T-helper 1 cell treated with Interleukin-12 subunit alpha and Interleukin-12 subunit beta and Interleukin-4 antibody, amounts not matched to agents 30 ng/mL and 1 ng/mL, for 36 hours (primary cell): ENCODE measurements around the gene ZNF615. TPM values are rescaled to one million over a fixed set of nuclear protein-coding genes. Genes with fewer than 3 reads are reported as not detected.
"Not testable (repeated sequence)": the region's sequence is repeated elsewhere in the genome, so short reads cannot be mapped to it uniquely, and the experiment has no call there.

Experiments
- intact Hi-C: fragments of 100-400 bp; cut with micrococcal nuclease; formaldehyde crosslinking; loops from one replicate; pipeline ENCODE4 v1.15.1; 2024
- total RNA-seq: library from RNA; stranded (reverse); gene quantifications from 2 replicates; pipeline ENCODE4 v1.2.3, GENCODE V29; 2022

The ZNF615 gene
- total RNA-seq, 1 donor from 2014 or later: 9.4 TPM

- intact Hi-C loops: not testable (repeated sequence)
These were observed 27.1 kb downstream of the ZNF615 start for GRCh38 chr19:51980926-51981325.

DNA sequence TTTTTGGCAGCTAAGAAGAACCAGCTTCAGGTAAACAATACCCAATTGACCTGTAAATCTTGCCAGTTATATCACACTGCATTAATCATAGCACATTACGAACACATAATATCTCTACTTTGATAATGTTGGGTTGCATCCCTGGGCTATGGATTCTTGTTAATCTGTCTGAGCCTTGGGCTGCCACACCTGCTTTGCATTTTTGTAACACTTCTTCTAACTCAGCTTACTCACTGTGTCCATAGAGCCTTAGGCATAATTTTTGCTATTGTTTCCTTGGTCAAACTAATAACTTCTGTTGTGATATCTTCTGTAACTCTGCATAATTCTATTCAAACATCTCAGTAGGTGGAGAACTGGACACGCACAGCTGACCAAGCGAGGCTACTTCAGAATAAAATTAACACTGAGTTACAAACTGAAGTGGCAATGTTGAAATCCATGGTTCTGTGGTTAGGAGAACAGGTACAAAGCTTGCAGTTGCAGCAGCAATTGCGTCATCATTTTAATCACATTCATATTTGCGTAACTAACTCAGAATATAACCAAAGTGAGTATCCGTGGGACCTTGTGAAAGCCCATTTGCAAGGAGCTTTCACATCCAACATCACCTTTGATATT, 27.8 kb downstream of the ZNF615 start:
- intact Hi-C loops: no loop called here

DNA sequence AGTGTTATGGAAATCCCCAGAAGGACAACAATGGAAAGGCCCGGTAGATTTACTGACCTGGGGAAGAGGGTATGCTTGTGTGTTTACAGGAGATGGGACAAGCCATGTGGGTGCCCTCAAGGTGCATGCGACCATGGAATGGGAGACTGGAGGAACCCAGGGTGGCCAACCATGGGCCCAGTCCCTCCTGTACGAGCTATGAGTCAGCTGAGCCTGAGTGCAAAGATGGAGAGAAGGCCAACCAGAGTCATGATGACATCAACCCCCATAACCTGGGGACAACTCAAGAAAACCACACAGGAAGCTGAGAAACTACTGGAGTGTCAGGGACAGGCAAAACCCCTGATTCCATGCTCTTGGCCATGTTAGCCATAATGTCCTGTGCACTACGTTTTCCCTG, 29.1 kb downstream of the ZNF615 start:
- intact Hi-C loops: no loop called here

DNA sequence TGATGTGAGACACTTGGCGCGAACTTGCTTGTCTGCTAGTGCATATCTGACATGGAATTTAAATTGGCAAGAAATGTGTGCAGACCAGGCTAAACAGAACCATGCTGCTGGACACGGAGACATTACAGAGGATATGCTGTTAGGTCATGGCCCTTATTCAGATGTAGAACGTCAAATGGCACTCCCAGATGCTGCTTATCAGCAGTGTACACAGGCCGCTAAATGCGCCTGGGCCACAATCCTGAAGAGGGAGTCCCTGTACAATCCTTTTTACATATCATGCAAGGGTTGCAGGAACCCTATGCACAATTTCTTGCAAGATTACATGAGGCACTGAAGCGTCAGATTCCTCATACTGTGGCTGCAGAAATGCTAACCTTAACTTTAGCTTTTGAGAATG, 30.7 kb downstream of the ZNF615 start:
- intact Hi-C loops: no loop called here

- intact Hi-C loops: no loop called here
These were observed 31.2 kb downstream of the ZNF615 start for GRCh38 chr19:51976852-51977251.

DNA sequence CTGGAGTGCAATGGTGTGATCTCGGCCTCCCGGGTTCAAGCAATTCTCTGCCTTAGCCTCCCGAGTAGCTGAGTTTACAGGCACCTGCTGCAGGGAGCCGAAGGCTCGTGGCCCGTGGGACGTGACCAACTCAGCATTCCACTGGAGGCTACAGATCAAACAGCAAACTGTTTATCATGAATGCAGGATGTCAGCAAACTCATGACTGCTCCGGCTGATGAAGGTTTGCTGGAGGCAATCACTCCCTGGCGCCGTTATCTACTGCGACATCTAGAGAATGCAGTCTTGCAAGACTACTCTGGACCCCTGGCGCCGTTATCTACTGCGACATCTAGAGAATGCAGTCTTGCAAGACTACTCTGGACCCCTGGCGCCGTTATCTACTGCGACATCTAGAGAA, 32.2 kb downstream of the ZNF615 start:
- intact Hi-C loops: not testable (repeated sequence)

- intact Hi-C loops: no loop called here
These were observed 36.4 kb downstream of the ZNF615 start for GRCh38 chr19:51971624-51972023.

GRCh38 chr19:51970718-51971117, 37.3 kb downstream of the ZNF615 start:
- intact Hi-C loops: no loop called here

GRCh38 chr19:51965583-51965982, 42.4 kb downstream of the ZNF615 start:
- intact Hi-C loops: no loop called here

- intact Hi-C loops: not testable (repeated sequence)
These were observed 47.3 kb downstream of the ZNF615 start for GRCh38 chr19:51960621-51961233.

DNA sequence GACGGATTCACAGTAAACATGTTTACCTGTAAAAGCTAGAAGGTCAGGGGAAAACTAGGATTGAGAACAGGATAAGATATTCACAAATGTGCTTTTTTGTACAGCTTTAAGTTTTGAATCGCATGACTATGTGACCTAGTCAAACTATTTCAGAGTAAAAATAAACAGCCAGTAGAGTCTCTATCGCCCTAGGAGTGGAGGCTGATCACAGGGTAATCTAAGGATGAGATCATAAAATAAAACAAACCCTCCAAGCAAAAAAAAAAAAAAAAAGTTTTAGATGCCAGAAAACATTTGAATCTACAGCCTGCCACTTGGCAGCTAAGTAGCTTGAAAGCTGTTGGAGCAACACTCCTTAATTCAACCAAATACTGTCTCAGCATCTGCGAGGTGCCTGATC, 48.2 kb downstream of the ZNF615 start:
- intact Hi-C loops: no loop called here

GRCh38 chr19:51957846-51958245, 50.2 kb downstream of the ZNF615 start:
- intact Hi-C loops: not testable (repeated sequence)

DNA sequence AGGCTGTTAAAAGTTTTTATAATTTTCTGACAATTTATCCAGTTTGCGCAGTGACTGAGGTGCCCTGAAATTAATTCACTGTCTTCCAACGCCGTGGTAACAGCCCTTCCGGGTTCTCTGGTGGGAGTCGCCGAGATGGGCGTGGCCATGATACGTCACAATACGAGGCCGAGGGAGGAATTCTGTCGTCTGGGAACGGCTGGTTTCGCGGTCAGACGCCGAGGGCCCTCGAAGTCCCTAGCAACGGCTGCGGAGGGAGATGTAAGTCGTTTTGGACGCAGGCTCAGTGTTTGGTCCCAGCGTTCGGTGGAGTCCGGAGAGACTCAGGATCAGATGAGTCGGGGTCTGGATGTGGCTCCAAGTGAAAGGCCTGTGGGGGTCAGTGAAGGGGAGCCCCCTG, 59.0 kb downstream of the ZNF615 start:
- intact Hi-C loops: no loop called here

GRCh38 chr19:51946602-51947001, 61.4 kb downstream of the ZNF615 start:
- intact Hi-C loops: no loop called here

GRCh38 chr19:51944798-51945552, 63.0 kb downstream of the ZNF615 start:
- intact Hi-C loops: no loop called here

Other genes with a start within 250 kb of the ZNF615 start
- not detected in 2 replicates for gene FPR2, start 247.0 kb downstream of the ZNF615 start, total RNA-seq
- gene FPR3, start 213.1 kb downstream of the ZNF615 start, total RNA-seq: not detected in 2 replicates
- 7.3 and 8.2 TPM in 2 replicates for gene ZNF577, start 120.3 kb downstream of the ZNF615 start, total RNA-seq
- 11.3 and 11.7 TPM in 2 replicates for gene ZNF649, start 103.2 kb downstream of the ZNF615 start, total RNA-seq
- gene ZNF613, start 80.7 kb downstream of the ZNF615 start, total RNA-seq: 5.2 and 5.5 TPM in 2 replicates
- 13.5 and 14.0 TPM in 2 replicates for gene ZNF350, start 21.4 kb downstream of the ZNF615 start, total RNA-seq
- gene ZNF614, start 20.2 kb upstream of the ZNF615 start, total RNA-seq: 8.4 and 9.9 TPM in 2 replicates
- gene ZNF432, start 40.6 kb upstream of the ZNF615 start, total RNA-seq: 12.9 and 16.8 TPM in 2 replicates
- 23.1 and 27.0 TPM in 2 replicates for gene ZNF841, start 87.6 kb upstream of the ZNF615 start, total RNA-seq
- 4.8 and 5.1 TPM in 2 replicates for gene ZNF616, start 131.7 kb upstream of the ZNF615 start, total RNA-seq
- 15.4 and 17.5 TPM in 2 replicates for gene ZNF836, start 163.4 kb upstream of the ZNF615 start, total RNA-seq
- gene PPP2R1A, start 181.8 kb upstream of the ZNF615 start, total RNA-seq: 203 and 217 TPM in 2 replicates